Endothelial cell of umbilical vein (primary cell): ENCODE results near the gene KCTD20. TPM values are rescaled to one million over a fixed set of nuclear protein-coding genes. Genes with fewer than 3 reads are reported as not detected.

Experiments used
- BruUV-seq: library from RNA; stranded (reverse); fragments of 400-500 nt; replicated peaks from 2 replicates; lab custom pipeline; 2021; lab: Mats Ljungman, UMichigan
- CTCF ChIA-PET: fragments of 300-600, 350-600 bp; sonication (Branson Sonifier 250); formaldehyde crosslinking; loops from one replicate; lab custom pipeline; 2021; ENCODE audit warnings: antibody characterized with exemption, inconsistent platforms; lab: Charles Lee
- POLR2A ChIA-PET: fragments of 300-600, 350-600 bp; sonication (Branson Sonifier 250); formaldehyde crosslinking; loops from one replicate; lab custom pipeline; 2021; ENCODE audit warnings: antibody characterized with exemption, inconsistent platforms; lab: Charles Lee
- DNase-seq: peaks from one replicate; pipeline ENCODE4 v3.0.0-alpha.2; 2011; ENCODE audit warnings: low read depth, low spot score
- FAIRE-seq: peaks from 2 replicates; lab custom pipeline; 2011; peaks lifted over from hg19 to GRCh38; lab: Jason Lieb, UNC
- H2AFZ ChIP-seq: 2 replicates; pipeline ENCODE4 v1.6.0; 2012; ENCODE audit warnings: low read depth, low read length, control low read depth, inconsistent platforms
- H3K27ac ChIP-seq: 2 replicates; pipeline ENCODE4 v1.5.1; 2011; ENCODE audit warnings: low read depth, mild to moderate bottlenecking, control low read depth, low read length, moderate library complexity; ENCODE audit not compliant: insufficient read depth
- H3K27me3 ChIP-seq, 2 experiments: 2 replicates each; pipeline versions ENCODE4 v1.6.0 to v1.6.1; 2011; ENCODE audit warnings: low read length in 2 of 2, mixed read lengths in 1 of 2; ENCODE audit not compliant: control insufficient read depth in 2 of 2, insufficient read depth in 2 of 2
- H3K36me3 ChIP-seq, 2 experiments: 2 replicates in 1 of 2; 3 replicates in 1 of 2; pipeline ENCODE4 v1.5.1; 2011; ENCODE audit warnings: low read length in 2 of 2, mild to moderate bottlenecking in 1 of 2, moderate library complexity in 1 of 2; ENCODE audit not compliant: control insufficient read depth in 2 of 2, insufficient read depth in 2 of 2; ENCODE audit errors: extremely low read depth in 1 of 2
- H3K4me1 ChIP-seq: 3 replicates; pipeline ENCODE4 v1.5.1; 2011; ENCODE audit warnings: mild to moderate bottlenecking, low read length; ENCODE audit not compliant: control insufficient read depth, insufficient read depth; ENCODE audit errors: extremely low read depth
- H3K4me2 ChIP-seq: 2 replicates; pipeline ENCODE4 v1.6.1; 2011; ENCODE audit warnings: low read length, control low read depth, mixed read lengths; ENCODE audit not compliant: insufficient read depth
- H3K4me3 ChIP-seq, 3 experiments: fragments of 200-600 bp in 1 of 3; sonication (generic), shearing (Covaris generic) in 1 of 3; replicated peaks in 1 of 3; 2 replicates each; pipeline ENCODE4 v1.5.1; 2011 to 2016; ENCODE audit warnings: control low read depth in 3 of 3, low read length in 3 of 3, mild to moderate bottlenecking in 2 of 3, inconsistent platforms in 1 of 3, low read depth in 1 of 3, moderate library complexity in 1 of 3; ENCODE audit not compliant: insufficient read depth in 1 of 3
- H3K79me2 ChIP-seq: 2 replicates; pipeline ENCODE4 v1.6.0; 2012; ENCODE audit warnings: low read length, inconsistent platforms; ENCODE audit not compliant: control insufficient read depth, insufficient read depth
- H3K9ac ChIP-seq: replicated peaks from 2 replicates; pipeline ENCODE3; 2011; ENCODE audit warnings: low read length, control low read depth; ENCODE audit not compliant: insufficient read depth; ENCODE audit errors: extremely low read depth
- H3K9me1 ChIP-seq: replicated peaks from 3 replicates; pipeline ENCODE4 v1.6.0; 2011; ENCODE audit warnings: mild to moderate bottlenecking, low read length; ENCODE audit not compliant: control insufficient read depth, insufficient read depth; ENCODE audit errors: extremely low read depth
- H3K9me3 ChIP-seq: replicated peaks from 2 replicates; pipeline ENCODE4 v1.5.1; 2012; ENCODE audit warnings: low read length, inconsistent platforms; ENCODE audit not compliant: control insufficient read depth, insufficient read depth
- H4K20me1 ChIP-seq: replicated peaks from 2 replicates; pipeline ENCODE3; 2011; ENCODE audit warnings: mild to moderate bottlenecking, low read length; ENCODE audit not compliant: control insufficient read depth, insufficient read depth; ENCODE audit errors: extremely low read depth
- EZH2 ChIP-seq: IDR thresholded peaks from 2 replicates; pipeline ENCODE4 v1.6.1; 2012; ENCODE audit warnings: borderline replicate concordance, low read depth, mild to moderate bottlenecking, moderate library complexity, low read length, inconsistent platforms; ENCODE audit not compliant: severe bottlenecking
- FOS ChIP-seq: IDR thresholded peaks from 2 replicates; pipeline ENCODE4 v1.6.1; 2011; ENCODE audit warnings: mild to moderate bottlenecking, low read length, moderate library complexity, borderline replicate concordance; ENCODE audit not compliant: insufficient read depth
- GATA2 ChIP-seq: IDR thresholded peaks from 2 replicates; pipeline ENCODE4 v1.7.0; 2011; ENCODE audit warnings: low read depth, mild to moderate bottlenecking, moderate library complexity, mixed read lengths, low read length; ENCODE audit not compliant: insufficient read length, insufficient read depth
- JUN ChIP-seq: IDR thresholded peaks from 2 replicates; pipeline ENCODE4 v1.6.1; 2011; ENCODE audit warnings: borderline replicate concordance, low read depth; ENCODE audit not compliant: insufficient read length, insufficient read depth
- MYC ChIP-seq: IDR thresholded peaks from one replicate; pipeline ENCODE4 v1.6.1; 2011; ENCODE audit warnings: mild to moderate bottlenecking, low read depth, low read length
- POLR2A ChIP-seq: IDR thresholded peaks from 2 replicates; pipeline ENCODE4 v1.6.1; 2012; ENCODE audit warnings: low read depth, mild to moderate bottlenecking, control low read depth, low read length
- POLR2AphosphoS5 ChIP-seq: IDR thresholded peaks from 2 replicates; pipeline ENCODE4 v1.6.1; 2012; ENCODE audit warnings: low read depth, mild to moderate bottlenecking, control low read depth, low read length, moderate library complexity; ENCODE audit not compliant: insufficient read depth
- dilution Hi-C: fragments of 300-500 bp; cut with MboI; formaldehyde crosslinking; loops from one replicate; pipeline ENCODE4 v1.15.0; 2019; ENCODE audit warnings: low sequenced_read_pairs; ENCODE audit not compliant: extremely low pct_ligation_motif_present
- intact Hi-C: fragments of 100-400 bp; cut with micrococcal nuclease; formaldehyde crosslinking; loops from one replicate; pipeline ENCODE4 v1.10.0; 2022
- polyA plus RNA-seq, 4 experiments: library from polyadenylated mRNA; depleted of rRNA in 3 of 4; stranded (reverse) in 3 of 4; unstranded in 1 of 4; fragments of >200 nt; gene quantifications; 2 replicates each; pipeline versions ENCODE4 v1.2.1 to v1.2.3, GENCODE V29; 2011 to 2012; ENCODE audit warnings: missing spikeins in 1 of 4
- total RNA-seq: library from RNA; stranded (reverse); gene quantifications from 2 replicates; pipeline ENCODE4 v1.2.3, GENCODE V29; 2021
- TF ChIP-seq, protein P1 (sequence below): IDR thresholded peaks from 2 replicates; pipeline ENCODE4 v1.6.1; 2011; ENCODE audit not compliant: insufficient read depth, insufficient read length
- TF ChIP-seq, protein P2 (sequence below), 2 donors: IDR thresholded peaks; 1 replicate in 1 of 2; 2 replicates in 1 of 2; pipeline ENCODE4 v1.5.1; 2011; ENCODE audit warnings: low read length in 2 of 2, mild to moderate bottlenecking in 2 of 2, moderate library complexity in 2 of 2, control low read depth in 1 of 2, inconsistent platforms in 1 of 2, low read depth in 1 of 2; ENCODE audit not compliant: insufficient read depth in 1 of 2; ENCODE audit errors: extremely low read depth in 1 of 2

KCTD20 gene
- total and polyA plus RNA-seq, 2 donors (not counting 3 experiments of a cell fraction or from before 2014, with no cell fraction given), result 26.2 to 47.2 TPM

DNA sequence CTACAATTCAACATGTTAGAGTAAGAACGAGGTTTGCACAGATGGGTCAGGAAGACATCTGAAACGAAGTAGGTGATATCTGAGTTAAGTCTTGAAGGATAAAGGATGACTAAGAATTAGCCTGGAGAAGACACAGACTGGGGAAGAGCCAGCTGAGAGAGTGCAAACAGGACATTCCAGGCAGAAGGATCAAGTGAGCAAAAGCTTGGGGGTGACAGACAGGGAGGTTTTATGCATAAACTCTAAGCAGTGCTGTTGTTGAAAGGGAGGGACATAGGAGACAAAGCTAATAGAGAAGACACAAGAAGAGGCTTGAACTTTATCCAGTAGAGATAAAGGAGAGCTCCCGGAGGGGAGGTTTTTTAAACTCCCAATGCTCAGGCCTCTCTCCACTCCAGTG lies 40.3 kb upstream of the KCTD20 start:
- TF ChIP-seq JUN (no peak), GATA2 (no peak)
- TF ChIP-seq, protein P1, sequence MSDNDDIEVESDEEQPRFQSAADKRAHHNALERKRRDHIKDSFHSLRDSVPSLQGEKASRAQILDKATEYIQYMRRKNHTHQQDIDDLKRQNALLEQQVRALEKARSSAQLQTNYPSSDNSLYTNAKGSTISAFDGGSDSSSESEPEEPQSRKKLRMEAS, result no peak
- Histone ChIP-seq H3K27me3 (peaks cover 3 to 15% of the 10 kb centered on the region in 2 experiments), H3K4me2 (no peak overlapping the region), H3K4me3 (no peak overlapping the region), H3K36me3 (no peaks in the 10 kb centered on the region), H2AFZ (no peak overlapping the region), H3K27ac (no peak overlapping the region), H3K9me3 (no peaks in the 10 kb centered on the region), H3K79me2 (no peaks in the 10 kb centered on the region), H4K20me1 (no peaks in the 10 kb centered on the region), H3K9ac (no peak overlapping the region), H3K9me1 (no peaks in the 10 kb centered on the region), H3K4me1 (no peaks in the 10 kb centered on the region)
- DNase-seq (no peak), FAIRE-seq (no peak)
- POLR2A ChIA-PET, result no interaction called here
- intact Hi-C loops (no loop called here), dilution Hi-C loops (no loop called here)
- no TSS peak for BruUV-seq
- CTCF ChIA-PET, result interaction anchor here (1.0 to 1.6 kb wide), 5 partner anchors 11 to 100 kb away, joined by 3 to 6 read pairs (median 4); no protein-coding TSS in a partner anchor

DNA sequence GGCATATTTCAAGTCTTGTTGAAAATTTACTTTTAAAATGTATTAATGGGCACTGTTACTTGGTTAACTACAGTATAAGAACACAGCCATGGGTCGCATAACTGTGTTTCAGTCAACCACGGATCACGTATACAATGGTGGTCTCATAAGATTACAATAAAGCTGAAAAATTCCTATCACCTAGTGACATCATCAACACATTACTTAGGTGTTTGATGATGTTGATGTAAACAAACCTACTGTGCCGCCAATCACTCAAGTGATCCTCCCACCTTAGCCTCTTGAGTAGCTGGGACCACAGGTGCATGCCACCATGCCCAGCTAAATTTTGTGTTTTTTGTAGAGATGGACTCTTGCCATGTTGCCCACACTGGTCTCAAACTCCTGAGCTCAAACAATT lies 38.6 kb upstream of the KCTD20 start:
- Histone ChIP-seq H3K79me2 (no peaks in the 10 kb centered on the region), H3K4me2 (no peak overlapping the region), H4K20me1 (no peaks in the 10 kb centered on the region), H3K9ac (no peak overlapping the region), H3K27me3 (peaks cover 0 to 13% of the 10 kb centered on the region in 2 experiments), H3K9me1 (no peaks in the 10 kb centered on the region), H3K36me3 (no peaks in the 10 kb centered on the region), H3K4me3 (no peak overlapping the region), H3K4me1 (no peaks in the 10 kb centered on the region), H3K27ac (no peak overlapping the region), H2AFZ (no peak overlapping the region), H3K9me3 (no peaks in the 10 kb centered on the region)
- ChIA-PET POLR2A (no interaction called here), CTCF (no interaction called here)
- DNase-seq, result no peak
- FAIRE-seq, result no peak
- dilution Hi-C loops, result no loop called here
- BruUV-seq, result no TSS peak
- TF ChIP-seq GATA2 (no peak), MYC (no peak), JUN (no peak), POLR2A (no peak), EZH2 (no peak), FOS (no peak), POLR2AphosphoS5 (no peak)
- TF ChIP-seq, protein P1, result no peak
- TF ChIP-seq, protein P2, sequence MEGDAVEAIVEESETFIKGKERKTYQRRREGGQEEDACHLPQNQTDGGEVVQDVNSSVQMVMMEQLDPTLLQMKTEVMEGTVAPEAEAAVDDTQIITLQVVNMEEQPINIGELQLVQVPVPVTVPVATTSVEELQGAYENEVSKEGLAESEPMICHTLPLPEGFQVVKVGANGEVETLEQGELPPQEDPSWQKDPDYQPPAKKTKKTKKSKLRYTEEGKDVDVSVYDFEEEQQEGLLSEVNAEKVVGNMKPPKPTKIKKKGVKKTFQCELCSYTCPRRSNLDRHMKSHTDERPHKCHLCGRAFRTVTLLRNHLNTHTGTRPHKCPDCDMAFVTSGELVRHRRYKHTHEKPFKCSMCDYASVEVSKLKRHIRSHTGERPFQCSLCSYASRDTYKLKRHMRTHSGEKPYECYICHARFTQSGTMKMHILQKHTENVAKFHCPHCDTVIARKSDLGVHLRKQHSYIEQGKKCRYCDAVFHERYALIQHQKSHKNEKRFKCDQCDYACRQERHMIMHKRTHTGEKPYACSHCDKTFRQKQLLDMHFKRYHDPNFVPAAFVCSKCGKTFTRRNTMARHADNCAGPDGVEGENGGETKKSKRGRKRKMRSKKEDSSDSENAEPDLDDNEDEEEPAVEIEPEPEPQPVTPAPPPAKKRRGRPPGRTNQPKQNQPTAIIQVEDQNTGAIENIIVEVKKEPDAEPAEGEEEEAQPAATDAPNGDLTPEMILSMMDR (IDR thresholded peaks at IDR 0.05; ENCODE audit: extremely low read depth in 1 of 2, insufficient read depth in 1 of 2, low read depth in 1 of 2, low read length in 2 of 2), result no peak
- intact Hi-C loops, result no loop called here
